ENCODE data around the gene COL3A1.

Gene COL3A1

GRCh38 chr2:188974164-188974563, at the start of gene COL3A1:
TSS of gene COL3A1 (plus strand) at chr2:188974373. CDS start at chr2:188974490, 117 bp downstream.
- no peak within 1 kb of the TSS for H3K27ac ChIP-seq
- H3K27me3 ChIP-seq (ENCODE audit: control insufficient read depth, insufficient read depth, low read length), result no peaks in the 10 kb centered on the region
- no peaks in the 10 kb centered on the region for H3K9me3 ChIP-seq (ENCODE audit: control insufficient read depth, low read length)
- no peaks in the 10 kb centered on the region for H3K4me1 ChIP-seq
- H2AFZ ChIP-seq, result no peak within 1 kb of the TSS
- H3K36me3 ChIP-seq (ENCODE audit: control insufficient read depth, insufficient read depth, low read length), result no peaks in the 10 kb centered on the region
- H3K4me2 ChIP-seq (ENCODE audit: low read length), result no peak within 1 kb of the TSS
- no peak within 1 kb of the TSS for H3K4me3 ChIP-seq (ENCODE audit: low read depth, low read length)
- H3K79me2 ChIP-seq, result no peaks in the 10 kb centered on the region
- no peak within 1 kb of the TSS for H3K9ac ChIP-seq
- no peak for TF ChIP-seq CTCF (IDR thresholded peaks at IDR 0.05)

- H3K9me3 ChIP-seq (ENCODE audit: control insufficient read depth, low read length), result peaks cover 2% of the 10 kb centered on the region
- no peak overlapping the region for H3K9ac ChIP-seq
- no peak overlapping the region for H3K4me2 ChIP-seq (ENCODE audit: low read length)
- no peaks in the 10 kb centered on the region for H3K36me3 ChIP-seq (ENCODE audit: control insufficient read depth, insufficient read depth, low read length)
- H2AFZ ChIP-seq, result no peak overlapping the region
- H3K27me3 ChIP-seq (ENCODE audit: control insufficient read depth, insufficient read depth, low read length), result no peaks in the 10 kb centered on the region
- no peak for TF ChIP-seq CTCF (IDR thresholded peaks at IDR 0.05)
- no peaks in the 10 kb centered on the region for H3K4me1 ChIP-seq
- no peak overlapping the region for H3K27ac ChIP-seq
- H3K4me3 ChIP-seq (ENCODE audit: low read depth, low read length), result no peak overlapping the region
- H3K79me2 ChIP-seq, result no peaks in the 10 kb centered on the region
Measured at GRCh38 chr2:188928643-188929042, 45.5 kb upstream of the COL3A1 start.

- no peak overlapping the region for H3K9ac ChIP-seq
- TF ChIP-seq CTCF (IDR thresholded peaks at IDR 0.05), result no peak
- H2AFZ ChIP-seq, result no peak overlapping the region
- H3K4me2 ChIP-seq (ENCODE audit: low read length), result no peak overlapping the region
- no peaks in the 10 kb centered on the region for H3K79me2 ChIP-seq
- H3K27me3 ChIP-seq (ENCODE audit: control insufficient read depth, insufficient read depth, low read length), result no peaks in the 10 kb centered on the region
- no peaks in the 10 kb centered on the region for H3K36me3 ChIP-seq (ENCODE audit: control insufficient read depth, insufficient read depth, low read length)
- H3K9me3 ChIP-seq (ENCODE audit: control insufficient read depth, low read length), result peaks cover 2% of the 10 kb centered on the region
- H3K27ac ChIP-seq, result no peak overlapping the region
- H3K4me1 ChIP-seq, result no peaks in the 10 kb centered on the region
- no peak overlapping the region for H3K4me3 ChIP-seq (ENCODE audit: low read depth, low read length)
Measured at GRCh38 chr2:188931361-188931760, 42.8 kb upstream of the COL3A1 start.

- H3K4me3 ChIP-seq (ENCODE audit: low read depth, low read length), result no peak overlapping the region
- no peak overlapping the region for H2AFZ ChIP-seq
- no peak overlapping the region for H3K27ac ChIP-seq
- H3K79me2 ChIP-seq, result no peaks in the 10 kb centered on the region
- H3K4me1 ChIP-seq, result no peaks in the 10 kb centered on the region
- TF ChIP-seq CTCF (IDR thresholded peaks at IDR 0.05), result no peak
- H3K4me2 ChIP-seq (ENCODE audit: low read length), result no peak overlapping the region
- H3K9ac ChIP-seq, result no peak overlapping the region
- H3K9me3 ChIP-seq (ENCODE audit: control insufficient read depth, low read length), result no peaks in the 10 kb centered on the region
- no peaks in the 10 kb centered on the region for H3K27me3 ChIP-seq (ENCODE audit: control insufficient read depth, insufficient read depth, low read length)
- no peaks in the 10 kb centered on the region for H3K36me3 ChIP-seq (ENCODE audit: control insufficient read depth, insufficient read depth, low read length)
Measured at GRCh38 chr2:188937228-188938220, 36.6 kb upstream of the COL3A1 start.

Data from parathyroid adenoma (tissue), 2 donors.